Measurements from ENCODE around the gene ARRB1.

Gene ARRB1

DNA sequence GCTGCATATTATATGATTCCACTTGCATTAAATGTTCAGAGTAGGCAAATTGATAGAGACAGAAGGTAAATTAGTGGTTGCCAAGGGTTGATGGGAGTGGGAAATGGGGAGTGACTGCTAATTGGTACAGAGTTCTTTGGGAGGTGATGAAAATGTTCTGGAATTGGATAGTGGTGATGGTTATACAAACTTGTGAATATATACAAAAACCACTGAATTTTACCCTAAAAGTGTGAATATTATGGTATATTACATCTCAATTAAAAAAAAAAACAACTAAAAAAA is 52.5 kb downstream of the ARRB1 start:
- Histone ChIP-seq H3K27me3 (ENCODE audit: control insufficient read depth, insufficient read depth, low read length) (no peaks in the 10 kb centered on the region), H3K4me3 (ENCODE audit: low read length) (no peak overlapping the region), H3K4me1 (ENCODE audit: control insufficient read depth, insufficient read depth, low read length) (peaks cover 19% of the 10 kb centered on the region), H3K36me3 (ENCODE audit: control insufficient read depth, insufficient read depth, low read length) (no peaks in the 10 kb centered on the region), H3K9me3 (ENCODE audit: control insufficient read depth, low read length) (no peaks in the 10 kb centered on the region), H3K9ac (ENCODE audit: low read length) (no peak overlapping the region)

DNA sequence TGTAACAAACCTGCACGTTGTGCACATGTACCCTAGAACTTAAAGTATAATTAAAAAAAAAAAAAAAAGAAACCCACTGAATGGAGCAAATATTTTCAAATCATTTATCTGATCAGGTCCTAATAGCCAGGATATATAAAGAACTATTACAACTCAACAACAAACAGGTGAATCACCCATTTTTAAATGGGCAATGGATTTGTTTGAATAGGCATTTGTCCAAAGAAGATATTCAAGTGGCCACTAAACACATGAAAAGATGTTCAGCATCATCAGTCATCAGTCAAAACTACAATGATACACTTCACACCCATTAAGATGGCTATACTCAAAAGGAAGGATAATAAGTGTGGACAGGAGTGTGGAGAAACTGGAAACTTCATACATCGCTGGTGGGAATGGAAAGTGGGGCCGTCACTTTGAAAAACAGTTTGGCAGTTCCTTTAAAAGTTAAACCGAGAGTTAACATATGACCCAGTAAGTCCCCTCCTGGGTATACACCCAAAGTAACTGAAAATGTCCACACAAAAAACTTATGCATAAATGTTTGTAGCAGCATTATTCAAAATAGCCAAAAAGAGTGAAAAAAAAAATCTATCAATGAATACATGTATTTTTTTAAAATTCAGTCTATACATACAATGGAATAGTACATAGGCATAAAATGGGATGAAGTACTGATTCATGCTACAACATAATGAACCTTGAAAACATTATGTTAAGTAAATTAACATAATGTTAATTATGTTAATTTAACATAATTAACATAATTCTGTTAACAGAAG is 53.1 kb downstream of the ARRB1 start:
- Histone ChIP-seq H3K27me3 (ENCODE audit: control insufficient read depth, insufficient read depth, low read length) (no peaks in the 10 kb centered on the region), H3K9ac (ENCODE audit: low read length) (no peak overlapping the region), H3K36me3 (ENCODE audit: control insufficient read depth, insufficient read depth, low read length) (no peaks in the 10 kb centered on the region), H3K4me3 (ENCODE audit: low read length) (no peak overlapping the region), H3K4me1 (ENCODE audit: control insufficient read depth, insufficient read depth, low read length) (peaks cover 19% of the 10 kb centered on the region), H3K9me3 (ENCODE audit: control insufficient read depth, low read length) (no peaks in the 10 kb centered on the region)

DNA sequence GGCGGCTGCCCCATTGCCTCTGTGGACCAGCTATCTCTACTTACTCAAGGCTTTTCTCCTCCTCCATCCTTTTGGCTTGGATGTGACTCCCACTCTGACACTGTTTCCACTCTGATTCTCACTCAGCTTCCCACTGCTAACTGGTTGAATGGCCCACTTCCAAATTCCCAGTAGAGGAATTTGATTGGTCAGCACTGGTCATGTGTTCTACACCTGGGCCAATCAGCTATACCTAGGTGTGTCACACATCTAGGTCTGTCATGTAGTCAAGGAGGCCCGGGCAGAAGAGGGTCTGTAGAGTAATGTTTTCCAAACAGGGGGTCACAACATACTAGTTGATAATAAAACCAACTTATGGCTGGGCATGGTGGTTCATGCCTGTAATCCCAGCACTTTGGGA is 57.6 kb downstream of the ARRB1 start:
- Histone ChIP-seq H3K4me1 (ENCODE audit: control insufficient read depth, insufficient read depth, low read length) (no peaks in the 10 kb centered on the region), H3K36me3 (ENCODE audit: control insufficient read depth, insufficient read depth, low read length) (no peaks in the 10 kb centered on the region), H3K9ac (ENCODE audit: low read length) (no peak overlapping the region), H3K9me3 (ENCODE audit: control insufficient read depth, low read length) (no peaks in the 10 kb centered on the region), H3K4me3 (ENCODE audit: low read length) (no peak overlapping the region), H3K27me3 (ENCODE audit: control insufficient read depth, insufficient read depth, low read length) (no peaks in the 10 kb centered on the region)

DNA sequence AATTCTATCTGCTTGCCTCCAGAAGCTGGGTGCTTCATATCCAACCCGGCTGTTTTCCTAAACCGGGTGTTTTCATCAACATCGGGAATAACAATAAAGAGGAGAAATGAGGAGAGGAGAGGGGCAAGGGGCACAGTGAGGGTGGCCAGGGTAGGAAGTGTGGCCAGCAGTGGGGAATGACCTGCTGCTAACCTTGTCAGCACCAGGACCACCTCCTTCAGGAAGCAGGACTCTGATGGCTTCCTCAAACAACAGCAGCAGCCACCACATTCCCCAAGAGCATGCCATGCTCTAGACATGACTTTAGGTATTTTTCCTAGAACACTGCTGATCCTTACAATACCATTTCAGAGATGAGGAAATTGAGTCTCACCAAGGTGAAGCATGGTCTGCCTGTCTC is 58.5 kb downstream of the ARRB1 start:
- no peaks in the 10 kb centered on the region for H3K27me3 ChIP-seq (ENCODE audit: control insufficient read depth, insufficient read depth, low read length)
- no peaks in the 10 kb centered on the region for H3K36me3 ChIP-seq (ENCODE audit: control insufficient read depth, insufficient read depth, low read length)
- H3K9ac ChIP-seq (ENCODE audit: low read length): no peak overlapping the region
- H3K9me3 ChIP-seq (ENCODE audit: control insufficient read depth, low read length): no peaks in the 10 kb centered on the region
- H3K4me1 ChIP-seq (ENCODE audit: control insufficient read depth, insufficient read depth, low read length): no peaks in the 10 kb centered on the region
- H3K4me3 ChIP-seq (ENCODE audit: low read length): no peak overlapping the region

DNA sequence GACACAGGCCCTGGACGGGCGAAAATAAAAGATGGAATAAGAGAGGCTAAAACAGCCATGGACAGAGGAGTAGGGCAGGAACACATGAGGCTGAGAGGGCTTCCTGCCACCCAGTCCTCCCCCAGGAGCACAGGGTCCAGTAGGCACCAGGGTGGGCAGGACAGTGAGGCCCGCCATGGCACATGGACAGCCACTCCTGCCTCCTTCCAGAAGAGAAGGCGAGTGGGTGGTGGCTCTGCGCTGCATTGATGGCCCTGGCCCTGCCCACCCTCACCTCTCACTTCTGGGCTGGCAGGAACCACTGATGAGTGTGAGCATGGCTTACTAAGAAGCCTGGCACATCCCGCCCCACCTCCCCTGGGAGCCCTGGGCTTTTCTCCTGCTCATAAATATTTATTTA is 59.7 kb downstream of the ARRB1 start:
- H3K36me3 ChIP-seq (ENCODE audit: control insufficient read depth, insufficient read depth, low read length): peaks cover 3% of the 10 kb centered on the region
- H3K27me3 ChIP-seq (ENCODE audit: control insufficient read depth, insufficient read depth, low read length): no peaks in the 10 kb centered on the region
- no peak overlapping the region for H3K4me3 ChIP-seq (ENCODE audit: low read length)
- no peaks in the 10 kb centered on the region for H3K4me1 ChIP-seq (ENCODE audit: control insufficient read depth, insufficient read depth, low read length)
- H3K9me3 ChIP-seq (ENCODE audit: control insufficient read depth, low read length): no peaks in the 10 kb centered on the region
- H3K9ac ChIP-seq (ENCODE audit: low read length): no peak overlapping the region

DNA sequence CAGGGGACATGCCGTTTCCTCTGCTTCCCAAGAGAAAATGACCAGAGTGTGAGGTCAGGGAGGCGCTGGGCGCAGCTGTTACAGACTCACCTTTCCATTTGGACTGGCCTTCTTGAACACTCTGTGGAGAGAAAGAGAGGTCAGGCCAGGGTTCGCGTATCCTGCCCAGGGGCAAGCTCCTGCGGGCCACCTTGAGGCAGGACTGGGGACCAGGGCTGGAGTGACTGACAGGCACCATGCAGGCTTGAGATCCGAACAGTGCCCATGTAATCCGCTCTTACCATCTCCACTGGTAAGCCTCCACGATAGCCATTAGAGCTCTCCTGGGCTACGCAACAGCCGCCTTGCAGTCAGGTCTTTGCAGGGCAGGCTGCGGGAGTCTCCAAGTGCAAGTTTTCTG is 61.5 kb downstream of the ARRB1 start:
- Histone ChIP-seq H3K9ac (ENCODE audit: low read length) (no peak overlapping the region), H3K27me3 (ENCODE audit: control insufficient read depth, insufficient read depth, low read length) (no peaks in the 10 kb centered on the region), H3K9me3 (ENCODE audit: control insufficient read depth, low read length) (no peaks in the 10 kb centered on the region)

DNA sequence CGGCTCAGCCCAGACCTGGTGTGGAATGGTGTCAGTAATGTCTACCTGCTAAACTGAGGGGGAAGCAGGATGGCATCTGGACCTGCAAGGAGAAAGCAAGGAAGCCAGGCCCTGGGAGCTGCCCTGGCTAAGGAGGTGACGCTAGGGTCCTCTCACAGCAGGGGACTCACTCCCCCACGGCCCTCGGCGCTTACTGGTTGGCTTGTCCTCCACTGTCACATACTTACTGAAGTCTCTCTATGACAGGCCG is 62.0 kb downstream of the ARRB1 start:
- Histone ChIP-seq H3K9ac (ENCODE audit: low read length) (no peak overlapping the region), H3K36me3 (ENCODE audit: control insufficient read depth, insufficient read depth, low read length) (peaks cover 16% of the 10 kb centered on the region), H3K9me3 (ENCODE audit: control insufficient read depth, low read length) (no peaks in the 10 kb centered on the region), H3K27me3 (ENCODE audit: control insufficient read depth, insufficient read depth, low read length) (no peaks in the 10 kb centered on the region), H3K4me3 (ENCODE audit: low read length) (no peak overlapping the region), H3K4me1 (ENCODE audit: control insufficient read depth, insufficient read depth, low read length) (no peaks in the 10 kb centered on the region)

More for the DNA sequence above, 61.5 kb downstream of the ARRB1 start:
- Histone ChIP-seq H3K4me3 (ENCODE audit: low read length) (no peak overlapping the region), H3K36me3 (ENCODE audit: control insufficient read depth, insufficient read depth, low read length) (peaks cover 16% of the 10 kb centered on the region), H3K4me1 (ENCODE audit: control insufficient read depth, insufficient read depth, low read length) (no peaks in the 10 kb centered on the region)

DNA sequence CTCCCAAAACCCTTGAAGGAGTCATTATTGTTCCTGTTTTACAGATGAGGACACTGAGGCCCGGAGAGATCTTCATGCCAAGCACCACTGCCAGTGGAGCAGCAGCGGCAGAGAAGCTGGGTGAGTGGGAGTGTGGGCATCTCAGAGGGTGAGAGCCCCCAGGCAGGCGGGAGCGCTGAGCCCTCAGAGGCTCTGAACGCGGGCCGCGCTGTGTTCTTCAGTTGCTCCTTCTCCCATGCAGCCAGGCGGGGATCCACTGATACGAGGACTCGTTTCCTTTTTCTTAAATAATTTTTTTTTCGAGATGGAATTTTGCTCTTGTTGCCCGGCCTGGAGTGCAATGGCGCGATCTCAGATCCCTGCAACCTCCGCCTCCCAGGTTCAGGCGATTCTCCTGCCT is 63.9 kb downstream of the ARRB1 start:
- Histone ChIP-seq H3K4me1 (ENCODE audit: control insufficient read depth, insufficient read depth, low read length) (no peaks in the 10 kb centered on the region), H3K27me3 (ENCODE audit: control insufficient read depth, insufficient read depth, low read length) (no peaks in the 10 kb centered on the region), H3K9ac (ENCODE audit: low read length) (no peak overlapping the region), H3K36me3 (ENCODE audit: control insufficient read depth, insufficient read depth, low read length) (peaks cover 16% of the 10 kb centered on the region), H3K9me3 (ENCODE audit: control insufficient read depth, low read length) (no peaks in the 10 kb centered on the region), H3K4me3 (ENCODE audit: low read length) (no peak overlapping the region)

DNA sequence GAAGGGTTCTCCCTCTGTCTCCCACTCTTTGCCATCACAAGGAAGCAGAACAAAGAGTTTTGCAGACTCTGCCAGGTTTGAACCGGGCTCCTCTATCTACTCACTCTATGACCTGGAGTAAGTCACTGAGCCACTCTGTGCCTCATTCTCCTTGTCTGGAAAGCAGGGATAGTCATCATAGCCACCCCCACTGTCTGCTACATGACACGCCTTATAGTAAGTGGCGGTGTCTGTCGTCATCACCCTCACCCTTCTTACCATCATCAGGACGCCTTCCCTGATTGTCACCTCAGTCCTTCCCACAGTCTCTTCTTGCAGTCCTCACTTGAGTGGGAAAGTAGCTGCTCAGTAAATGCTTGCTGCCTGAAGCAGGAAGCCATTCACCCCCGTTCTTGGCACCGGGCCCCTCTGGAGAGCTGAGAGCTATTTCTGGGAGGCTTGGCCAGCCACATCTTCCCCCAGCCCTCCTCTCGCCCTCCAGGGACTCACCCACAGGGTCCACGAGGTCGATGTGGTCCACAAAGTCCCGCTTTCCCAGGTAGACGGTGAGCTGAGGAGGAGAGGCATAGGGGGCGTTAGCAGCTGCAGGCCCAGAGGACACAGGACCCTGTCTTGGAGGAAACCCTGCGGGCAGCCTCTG is 64.5 kb downstream of the ARRB1 start:
- H3K4me3 ChIP-seq (ENCODE audit: low read length): no peak overlapping the region
- peaks cover 16% of the 10 kb centered on the region for H3K36me3 ChIP-seq (ENCODE audit: control insufficient read depth, insufficient read depth, low read length)
- H3K9ac ChIP-seq (ENCODE audit: low read length): no peak overlapping the region
- H3K4me1 ChIP-seq (ENCODE audit: control insufficient read depth, insufficient read depth, low read length): no peaks in the 10 kb centered on the region
- no peaks in the 10 kb centered on the region for H3K9me3 ChIP-seq (ENCODE audit: control insufficient read depth, low read length)
- H3K27me3 ChIP-seq (ENCODE audit: control insufficient read depth, insufficient read depth, low read length): no peaks in the 10 kb centered on the region

DNA sequence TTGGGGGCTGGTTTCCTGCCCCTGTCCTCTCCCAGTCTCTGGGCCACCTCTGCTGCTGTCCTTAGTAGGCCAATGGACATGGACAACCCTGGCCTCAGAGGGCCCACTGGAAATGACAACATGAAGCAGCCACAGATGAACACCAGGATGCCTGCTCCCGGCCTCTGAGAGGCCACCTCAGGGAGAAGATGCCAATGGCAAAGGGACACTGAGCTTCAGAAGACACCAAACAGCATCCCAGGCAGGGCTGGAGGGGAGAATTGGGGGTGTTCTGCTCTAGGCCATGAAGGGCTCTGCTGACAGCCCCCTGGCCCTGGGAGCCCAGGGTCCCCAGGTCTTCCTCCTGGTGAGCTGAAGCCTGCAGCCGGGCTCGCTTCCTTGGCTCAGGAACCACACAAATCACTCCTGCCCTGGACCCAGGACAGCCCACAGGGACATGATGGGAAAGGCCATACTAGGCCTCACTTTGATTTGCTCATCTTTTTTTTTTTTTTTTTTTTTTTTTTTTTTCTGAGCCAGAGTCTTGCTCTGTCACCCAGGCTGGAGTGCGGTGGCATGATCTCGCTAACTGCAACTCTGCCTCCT is 65.6 kb downstream of the ARRB1 start:
- no peak overlapping the region for H3K9ac ChIP-seq (ENCODE audit: low read length)
- H3K36me3 ChIP-seq (ENCODE audit: control insufficient read depth, insufficient read depth, low read length): peaks cover 16% of the 10 kb centered on the region
- H3K4me1 ChIP-seq (ENCODE audit: control insufficient read depth, insufficient read depth, low read length): peaks cover 5% of the 10 kb centered on the region
- H3K9me3 ChIP-seq (ENCODE audit: control insufficient read depth, low read length): no peaks in the 10 kb centered on the region
- no peak overlapping the region for H3K4me3 ChIP-seq (ENCODE audit: low read length)
- no peaks in the 10 kb centered on the region for H3K27me3 ChIP-seq (ENCODE audit: control insufficient read depth, insufficient read depth, low read length)

DNA sequence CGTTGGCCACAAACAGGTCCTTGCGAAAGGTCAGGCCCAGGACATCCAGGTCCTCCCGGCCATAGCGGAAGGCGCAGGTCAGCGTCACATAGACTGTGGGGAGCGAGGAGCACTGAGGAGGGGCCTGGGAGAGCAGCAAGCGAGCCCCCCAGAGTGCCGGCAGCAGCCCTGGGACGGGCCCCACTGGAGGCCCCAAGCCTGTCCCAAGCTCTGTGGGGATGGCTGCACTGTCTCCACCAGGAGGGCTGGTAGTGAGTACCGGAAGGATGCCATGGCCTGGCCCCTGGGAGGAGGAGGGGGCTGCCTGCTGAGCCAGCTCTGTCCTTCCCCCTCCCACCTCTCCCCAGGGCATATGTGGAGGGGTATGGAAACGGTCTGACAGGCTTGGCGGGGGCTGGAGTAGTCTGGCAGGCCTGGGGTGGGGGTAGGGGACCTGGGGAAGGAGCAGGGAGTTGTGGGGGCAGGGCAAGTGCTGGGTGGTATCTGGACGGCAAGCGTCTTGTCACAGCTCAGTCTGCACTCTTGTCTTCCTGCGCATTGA is 68.0 kb downstream of the ARRB1 start:
- Histone ChIP-seq H3K4me1 (ENCODE audit: control insufficient read depth, insufficient read depth, low read length) (peaks cover 14% of the 10 kb centered on the region), H3K36me3 (ENCODE audit: control insufficient read depth, insufficient read depth, low read length) (peaks cover 19% of the 10 kb centered on the region), H3K27me3 (ENCODE audit: control insufficient read depth, insufficient read depth, low read length) (no peaks in the 10 kb centered on the region)

DNA sequence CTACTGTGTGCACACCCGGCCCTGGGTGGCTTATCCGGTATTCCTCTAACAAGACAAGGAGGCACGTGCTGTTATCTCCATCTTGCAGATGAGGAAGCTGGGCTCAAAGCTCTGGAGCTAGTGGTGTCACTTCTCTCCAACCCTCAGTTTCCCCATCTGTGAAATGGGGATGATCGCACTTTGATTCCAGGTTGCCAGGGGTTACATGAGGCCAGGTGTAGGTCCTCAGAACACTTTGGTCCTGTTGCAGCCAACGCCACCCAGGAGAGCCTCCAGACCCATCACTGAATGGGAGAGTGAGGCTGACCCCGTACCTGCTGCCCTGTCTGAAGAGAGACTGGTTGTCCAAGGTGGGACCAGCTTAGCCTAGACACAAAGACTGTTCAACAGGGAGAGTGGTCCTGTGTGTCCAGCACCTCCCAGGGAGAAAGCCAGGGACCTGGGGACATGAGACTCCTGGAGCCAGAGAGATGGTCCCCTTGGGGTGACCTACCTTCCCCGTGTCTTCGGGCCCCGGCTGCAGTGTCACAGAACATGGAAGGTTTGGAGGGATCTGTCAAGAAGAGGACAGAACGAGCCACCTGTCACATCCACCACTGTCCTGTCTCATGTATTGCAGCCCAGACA is 69.9 kb downstream of the ARRB1 start:
- H3K9ac ChIP-seq (ENCODE audit: low read length): no peak overlapping the region
- H3K9me3 ChIP-seq (ENCODE audit: control insufficient read depth, low read length): no peaks in the 10 kb centered on the region
- no peaks in the 10 kb centered on the region for H3K27me3 ChIP-seq (ENCODE audit: control insufficient read depth, insufficient read depth, low read length)
- H3K4me1 ChIP-seq (ENCODE audit: control insufficient read depth, insufficient read depth, low read length): peaks cover 17% of the 10 kb centered on the region
- peaks cover 29% of the 10 kb centered on the region for H3K36me3 ChIP-seq (ENCODE audit: control insufficient read depth, insufficient read depth, low read length)
- H3K4me3 ChIP-seq (ENCODE audit: low read length): no peak overlapping the region

More for the DNA sequence above, 68.0 kb downstream of the ARRB1 start:
- Histone ChIP-seq H3K4me3 (ENCODE audit: low read length) (no peak overlapping the region), H3K9me3 (ENCODE audit: control insufficient read depth, low read length) (no peaks in the 10 kb centered on the region), H3K9ac (ENCODE audit: low read length) (no peak overlapping the region)
